ENCODE measurements around the gene CNOT4. TPM values are rescaled to one million over a fixed set of nuclear protein-coding genes. Genes with fewer than 3 reads are reported as not detected.

The CNOT4 gene
- total and polyA plus RNA-seq, 12 donors = 8.7 to 28.1 (median 16.8) TPM

DNA sequence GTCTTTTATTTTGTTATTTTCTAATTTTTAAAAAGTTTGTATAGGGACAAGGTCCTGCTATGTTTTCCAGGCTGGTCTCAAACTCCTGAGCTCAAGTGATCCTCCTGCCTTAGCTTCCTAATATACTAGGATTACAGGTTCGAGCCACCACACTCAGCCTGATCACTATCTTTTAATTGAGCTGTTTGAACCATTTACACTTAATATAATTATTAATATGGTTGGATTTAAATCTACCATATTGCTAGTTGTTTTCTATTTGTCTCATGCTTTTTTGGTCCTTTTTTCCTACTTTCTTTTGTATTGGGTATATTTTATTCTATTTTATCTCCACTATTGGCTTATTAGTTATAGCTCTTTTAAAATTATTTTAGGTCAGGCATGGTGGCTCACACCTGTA, 13.2 kb upstream of the CNOT4 start:
- no peak for TF ChIP-seq POLR2A (IDR thresholded peaks at IDR 0.05)
- TF ChIP-seq, protein P1, sequence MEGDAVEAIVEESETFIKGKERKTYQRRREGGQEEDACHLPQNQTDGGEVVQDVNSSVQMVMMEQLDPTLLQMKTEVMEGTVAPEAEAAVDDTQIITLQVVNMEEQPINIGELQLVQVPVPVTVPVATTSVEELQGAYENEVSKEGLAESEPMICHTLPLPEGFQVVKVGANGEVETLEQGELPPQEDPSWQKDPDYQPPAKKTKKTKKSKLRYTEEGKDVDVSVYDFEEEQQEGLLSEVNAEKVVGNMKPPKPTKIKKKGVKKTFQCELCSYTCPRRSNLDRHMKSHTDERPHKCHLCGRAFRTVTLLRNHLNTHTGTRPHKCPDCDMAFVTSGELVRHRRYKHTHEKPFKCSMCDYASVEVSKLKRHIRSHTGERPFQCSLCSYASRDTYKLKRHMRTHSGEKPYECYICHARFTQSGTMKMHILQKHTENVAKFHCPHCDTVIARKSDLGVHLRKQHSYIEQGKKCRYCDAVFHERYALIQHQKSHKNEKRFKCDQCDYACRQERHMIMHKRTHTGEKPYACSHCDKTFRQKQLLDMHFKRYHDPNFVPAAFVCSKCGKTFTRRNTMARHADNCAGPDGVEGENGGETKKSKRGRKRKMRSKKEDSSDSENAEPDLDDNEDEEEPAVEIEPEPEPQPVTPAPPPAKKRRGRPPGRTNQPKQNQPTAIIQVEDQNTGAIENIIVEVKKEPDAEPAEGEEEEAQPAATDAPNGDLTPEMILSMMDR (IDR thresholded peaks at IDR 0.05) = no peak
- Histone ChIP-seq H3K27me3 (no peaks in the 10 kb centered on the region), H3K27ac (no peak overlapping the region), H3K4me1 (replicated peaks in 1 of 2) (no peaks in the 10 kb centered on the region), H3K9me3 (replicated peaks in 1 of 3) (no peaks in the 10 kb centered on the region), H3K36me3 (replicated peaks in 1 of 2) (no peaks in the 10 kb centered on the region), H3K4me3 (no peak overlapping the region)
- no peak for DNase-seq
- intact Hi-C loops (cut with DNase I) = no loop called here
- WGBS, 4 donors = 88 to 96% (median 92%) methylated on average over 1 of the region's 1 CpG

DNA sequence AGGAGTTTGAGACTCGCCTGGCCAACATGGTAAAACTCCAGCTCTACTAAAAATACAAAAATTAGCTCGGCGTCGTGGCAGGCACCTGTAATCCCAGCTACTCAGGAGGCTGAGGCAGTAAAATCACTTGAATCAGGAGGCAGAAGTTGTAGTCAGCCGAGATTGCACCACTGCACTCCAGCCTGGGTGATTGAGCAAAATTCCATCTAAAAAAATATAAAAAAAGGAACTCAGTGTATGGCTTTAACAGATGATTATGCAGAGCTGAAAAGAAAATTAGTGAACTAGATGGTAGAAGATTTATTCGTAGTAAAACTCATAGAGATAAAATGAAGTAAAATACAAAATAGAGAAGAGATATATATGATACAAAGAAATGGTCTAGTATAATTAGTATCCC, 12.6 kb upstream of the CNOT4 start:
- DNase-seq = no peak
- H3K9me3 ChIP-seq (replicated peaks in 1 of 3) = no peaks in the 10 kb centered on the region
- TF ChIP-seq POLR2A (IDR thresholded peaks at IDR 0.05) = no peak
- TF ChIP-seq, protein P1 (IDR thresholded peaks at IDR 0.05) = no peak
- H3K36me3 ChIP-seq (replicated peaks in 1 of 2) = no peaks in the 10 kb centered on the region
- intact Hi-C loops (cut with DNase I) = no loop called here
- WGBS, 4 donors = 84 to 95% (median 87%) methylated on average over 6 of the region's 6 CpGs
- no peak overlapping the region for H3K4me3 ChIP-seq
- H3K27ac ChIP-seq = no peak overlapping the region
- no peaks in the 10 kb centered on the region for H3K4me1 ChIP-seq (replicated peaks in 1 of 2)
- H3K27me3 ChIP-seq = no peaks in the 10 kb centered on the region

DNA sequence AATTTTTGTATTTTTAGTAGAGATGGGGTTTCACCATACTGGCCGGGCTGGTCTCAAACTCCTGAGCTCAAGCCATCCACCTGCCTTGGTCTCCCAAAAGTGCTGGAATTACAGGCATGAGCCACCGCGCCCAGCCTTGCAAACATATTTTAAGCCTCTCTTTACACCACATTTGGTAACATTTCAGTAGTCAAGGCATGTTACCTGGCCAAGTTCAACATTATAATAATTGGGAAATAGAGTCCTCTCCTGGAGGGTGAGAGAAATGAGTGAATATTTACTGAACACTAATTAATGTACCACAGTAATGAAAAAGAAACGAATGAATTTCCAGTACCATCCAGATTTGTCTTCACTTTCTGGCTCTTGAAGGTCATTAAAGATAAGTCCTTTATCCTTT, 10.0 kb upstream of the CNOT4 start:
- intact Hi-C loops (cut with DNase I) = no loop called here
- no peaks in the 10 kb centered on the region for H3K27me3 ChIP-seq
- TF ChIP-seq, protein P1 (IDR thresholded peaks at IDR 0.05) = no peak
- no peak for TF ChIP-seq POLR2A (IDR thresholded peaks at IDR 0.05)
- DNase-seq = no peak
- no peak overlapping the region for H3K27ac ChIP-seq
- H3K4me1 ChIP-seq (replicated peaks in 1 of 2) = no peaks in the 10 kb centered on the region
- no peaks in the 10 kb centered on the region for H3K36me3 ChIP-seq (replicated peaks in 1 of 2)
- 86 to 92% (median 89%) methylated on average over 4 of the region's 4 CpGs for WGBS, 4 donors
- no peaks in the 10 kb centered on the region for H3K9me3 ChIP-seq (replicated peaks in 1 of 3)
- H3K4me3 ChIP-seq = no peak overlapping the region

DNA sequence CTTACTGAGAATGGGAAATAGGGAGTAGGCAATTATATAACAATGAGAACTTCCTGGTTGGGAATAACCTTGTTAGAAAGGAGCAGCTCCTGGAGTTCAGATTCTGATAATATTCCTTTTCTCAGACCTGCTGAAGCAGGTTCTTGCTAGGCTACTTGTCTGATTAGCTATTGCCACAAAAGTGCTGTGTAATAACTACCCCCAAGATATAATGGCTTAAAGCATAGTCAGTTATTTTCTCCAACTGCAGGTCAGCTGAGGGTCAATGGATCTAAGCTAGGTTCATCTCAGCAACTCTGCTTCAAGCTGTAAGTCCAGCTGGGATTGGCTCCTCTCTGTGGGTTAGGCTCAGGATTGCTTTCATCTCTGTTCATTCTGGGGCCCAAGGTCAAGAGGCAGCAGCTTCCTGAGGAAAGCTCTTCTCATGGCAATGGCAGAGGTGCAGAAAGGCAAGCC, 9.4 kb upstream of the CNOT4 start:
- no peak overlapping the region for H3K4me3 ChIP-seq
- no peak overlapping the region for H3K27ac ChIP-seq
- H3K36me3 ChIP-seq (replicated peaks in 1 of 2) = no peaks in the 10 kb centered on the region
- no peaks in the 10 kb centered on the region for H3K27me3 ChIP-seq
- TF ChIP-seq, protein P1 (IDR thresholded peaks at IDR 0.05) = no peak
- TF ChIP-seq POLR2A (IDR thresholded peaks at IDR 0.05) = no peak
- H3K9me3 ChIP-seq (replicated peaks in 1 of 3) = no peaks in the 10 kb centered on the region
- no peak for DNase-seq
- intact Hi-C loops (cut with DNase I) = no loop called here
- H3K4me1 ChIP-seq (replicated peaks in 1 of 2) = no peaks in the 10 kb centered on the region

All from adrenal gland (tissue), 12 donors.